ENCODE measurements around the gene VAV2. TPM values are rescaled to one million over a fixed set of nuclear protein-coding genes. Genes with fewer than 3 reads are reported as not detected.

VAV2 gene
- total RNA-seq, 1 donor from 2014 or later = 34.8 TPM

DNA sequence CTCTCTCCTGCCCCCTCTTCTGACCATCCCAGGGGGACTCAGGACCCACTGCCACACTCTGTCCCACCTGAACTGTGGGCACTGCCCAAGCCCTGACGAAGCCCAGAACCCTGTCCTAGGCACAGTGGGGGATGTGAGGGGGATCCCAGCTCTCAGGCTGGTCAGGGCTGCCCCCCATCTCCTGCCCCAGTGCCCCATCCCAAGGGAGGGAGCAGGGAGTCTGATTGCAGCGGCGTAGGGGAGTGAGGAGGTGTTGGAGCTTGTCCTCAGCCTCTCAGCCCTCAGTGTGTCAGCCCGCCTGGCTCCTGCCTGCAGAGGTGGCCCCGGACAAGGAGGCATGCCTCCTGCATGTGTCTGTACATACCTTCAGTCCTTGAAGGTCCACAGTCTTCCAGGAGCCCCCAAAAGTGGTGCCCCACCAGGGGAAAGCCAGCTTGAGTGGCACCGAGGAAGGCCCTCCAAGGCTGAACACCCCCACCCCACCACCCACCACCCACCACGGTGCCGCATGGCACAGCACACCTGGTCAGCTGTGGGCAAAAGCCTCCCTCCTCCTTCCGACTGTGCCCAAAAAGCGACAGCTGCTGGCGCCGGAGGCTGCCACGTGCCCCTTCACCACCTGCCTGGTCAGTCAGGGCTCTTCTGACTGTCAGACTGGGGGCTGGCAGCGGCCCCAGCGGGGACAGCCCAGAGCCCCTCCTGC lies 254.9 kb downstream of the VAV2 start:
- ATAC-seq = peak; percentile 26
- DNase-seq (ENCODE audit: low spot score) = peak; percentile 63

DNA sequence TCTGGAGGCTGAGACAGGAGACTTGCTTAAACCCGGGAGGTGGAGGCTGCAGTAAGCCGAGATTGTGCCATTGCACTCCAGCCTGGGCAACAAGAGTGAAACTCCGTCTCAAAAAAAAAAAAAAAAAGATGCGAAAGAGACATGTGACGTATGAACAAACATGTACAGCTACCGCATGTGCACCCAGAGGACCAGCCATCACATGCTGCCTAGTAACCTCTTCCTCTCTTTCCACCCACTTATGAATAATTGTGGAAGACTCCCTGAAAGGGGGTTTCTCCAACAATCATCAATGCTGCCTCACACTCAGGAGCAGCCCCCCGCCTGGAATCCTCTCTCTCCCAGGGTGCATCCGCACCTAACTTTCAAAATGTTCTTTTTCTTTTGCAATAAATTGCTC lies 256.2 kb downstream of the VAV2 start:
- DNase-seq (ENCODE audit: low spot score) (peak; percentile 18), ATAC-seq (no peak)

DNA sequence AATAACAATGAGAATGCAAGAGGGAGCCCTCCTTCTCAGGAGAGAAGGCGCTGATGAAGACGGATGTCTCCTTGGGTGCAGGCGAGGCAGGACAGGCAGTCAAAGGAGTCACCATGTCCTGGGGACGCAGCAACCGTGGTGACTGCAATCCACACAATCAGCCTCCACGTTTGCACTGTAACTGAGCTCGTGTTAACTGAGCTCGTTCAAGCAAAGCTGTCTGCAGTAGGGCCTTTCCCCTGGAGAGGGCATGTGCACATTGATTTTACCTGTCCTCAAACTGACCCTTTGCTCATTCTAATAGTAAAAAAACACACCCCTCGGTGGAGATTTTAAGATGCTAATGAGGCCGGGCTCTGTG lies 256.7 kb downstream of the VAV2 start:
- ATAC-seq (no peak), DNase-seq (ENCODE audit: low spot score) (peak; percentile 42)

DNA sequence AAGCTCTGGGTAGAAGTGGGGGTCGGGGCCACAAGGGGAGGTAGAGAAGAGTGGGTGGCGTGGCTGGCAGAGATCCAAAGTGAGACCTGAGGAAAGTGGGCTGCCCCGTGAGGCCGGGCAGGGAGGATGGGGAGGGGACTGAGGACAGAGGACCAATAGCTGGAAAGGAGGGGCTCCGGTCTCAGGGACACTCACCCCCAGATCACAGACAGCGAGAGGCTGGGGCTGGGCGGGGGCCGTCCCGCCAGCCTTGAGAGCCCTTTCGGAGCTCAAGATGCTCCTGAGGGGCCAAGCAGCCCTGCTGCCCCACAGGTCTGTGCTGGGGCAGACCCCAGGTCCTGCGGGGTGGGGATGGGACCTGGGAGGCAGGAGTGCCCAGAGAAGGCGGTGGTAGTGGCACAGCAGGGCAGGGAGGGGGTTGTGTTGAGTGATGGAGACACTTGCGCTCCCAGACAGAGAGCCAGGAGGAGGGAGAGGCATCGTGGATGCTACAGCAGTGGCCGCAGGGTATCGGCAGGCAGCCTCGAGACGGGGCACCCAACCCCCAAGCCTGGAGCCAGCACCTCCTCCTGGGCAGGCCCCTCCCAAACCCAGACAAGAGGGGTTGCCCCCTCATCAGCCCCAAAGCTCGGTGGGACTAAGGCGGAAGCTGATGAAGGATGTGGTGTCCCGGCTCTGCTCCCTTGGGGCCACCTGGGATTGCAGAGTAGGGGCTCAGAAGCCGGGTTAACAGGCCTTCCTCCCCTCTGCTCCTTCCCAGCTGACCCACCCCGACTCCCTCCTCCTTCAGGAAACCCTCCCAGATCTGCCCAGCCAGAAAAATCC lies 257.3 kb downstream of the VAV2 start:
- peak; percentile 47 for DNase-seq (ENCODE audit: low spot score)
- no peak for ATAC-seq

DNA sequence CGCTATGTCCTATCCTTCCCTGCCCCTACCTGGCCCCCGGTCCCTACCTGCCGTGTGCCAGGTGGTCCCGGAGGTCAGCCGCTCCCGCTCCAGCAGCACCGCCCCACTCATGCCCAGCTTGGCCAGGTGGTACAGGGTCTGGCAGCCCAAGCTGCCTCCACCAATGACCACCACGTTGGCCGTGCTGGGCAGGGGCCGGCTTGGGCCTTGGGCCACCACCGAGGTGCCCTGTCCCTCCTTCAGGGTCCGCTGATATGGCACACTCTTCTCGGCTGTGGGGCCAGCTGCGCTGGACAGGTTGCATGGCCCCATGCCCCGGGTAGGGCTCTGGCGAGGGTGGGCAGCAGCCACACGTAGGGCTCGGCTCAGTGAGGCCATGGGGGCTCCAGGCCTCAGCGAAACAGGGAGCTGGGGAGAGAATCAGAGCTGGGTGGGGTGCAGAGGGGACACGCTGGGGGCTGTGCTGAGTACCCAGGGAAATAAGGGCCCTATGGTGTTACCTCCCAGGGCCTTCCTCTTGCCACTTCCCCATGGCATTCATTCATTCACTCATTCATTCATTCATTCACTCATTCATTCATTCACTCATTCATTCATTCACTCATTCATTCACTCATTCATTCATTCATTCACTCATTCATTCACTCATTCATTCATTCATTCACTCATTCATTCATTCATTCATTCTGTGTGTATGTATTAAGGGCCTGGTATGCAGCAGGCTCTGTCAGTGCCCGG lies 258.2 kb downstream of the VAV2 start:
- ATAC-seq = no peak
- peak; percentile 46 for DNase-seq (ENCODE audit: low spot score)

DNA sequence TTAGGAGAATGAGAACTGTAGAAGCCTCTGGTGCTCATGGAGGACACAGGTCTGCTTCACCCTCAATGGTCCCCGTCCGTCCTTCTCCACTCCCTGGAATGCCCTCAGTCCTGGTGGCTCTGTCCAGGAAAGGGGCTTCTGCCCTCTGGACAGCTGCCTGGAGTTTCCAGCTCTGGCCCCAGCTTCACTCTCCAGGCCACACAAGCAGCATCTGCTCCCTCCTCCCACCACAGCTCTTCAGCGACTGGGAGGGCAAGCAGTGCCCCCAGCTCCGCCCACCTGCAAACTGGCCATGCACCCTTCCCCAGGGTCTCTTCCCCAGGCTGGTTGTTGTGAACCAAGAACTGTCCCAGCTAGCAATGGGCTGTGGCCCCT lies 258.7 kb downstream of the VAV2 start:
- ATAC-seq = no peak
- no peak for DNase-seq (ENCODE audit: low spot score)

DNA sequence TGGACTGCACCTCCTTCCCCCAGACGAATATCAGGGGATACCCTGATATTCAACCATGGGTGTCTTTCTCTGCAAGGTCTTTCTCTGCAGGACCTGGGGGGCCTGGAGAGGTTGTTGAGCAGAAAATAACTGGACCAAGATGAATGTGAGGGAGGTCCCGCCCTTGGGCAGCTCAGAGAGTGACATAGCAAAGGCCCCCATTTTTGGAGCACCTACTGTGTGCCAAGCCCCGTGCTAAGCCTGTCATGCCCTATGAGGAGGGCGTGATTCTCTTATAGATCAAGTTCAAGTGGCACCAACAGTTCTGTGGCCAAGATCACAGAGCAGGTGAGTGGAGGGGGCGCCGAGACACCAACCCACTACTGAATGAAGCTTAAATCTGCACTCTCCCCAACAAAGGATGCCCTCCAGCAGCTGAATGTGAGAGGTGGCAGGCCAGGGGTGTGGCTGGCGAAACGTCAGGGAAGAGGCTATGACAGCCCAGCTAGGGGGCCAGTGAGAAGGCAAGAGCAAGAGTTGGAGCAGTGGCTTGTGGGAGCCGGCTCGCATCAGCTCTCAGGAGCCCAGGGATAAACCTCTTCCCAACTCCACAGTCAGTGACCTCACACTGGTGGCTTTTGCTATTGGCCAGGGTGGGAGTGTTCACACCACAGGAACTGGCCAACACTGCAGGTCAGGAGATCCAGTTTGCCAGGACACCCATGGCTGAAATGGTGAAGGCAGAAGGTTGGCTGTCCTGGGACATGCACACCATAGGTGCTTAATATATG lies 259.3 kb downstream of the VAV2 start:
- DNase-seq (ENCODE audit: low spot score) = peak; percentile 41
- ATAC-seq = no peak

DNA sequence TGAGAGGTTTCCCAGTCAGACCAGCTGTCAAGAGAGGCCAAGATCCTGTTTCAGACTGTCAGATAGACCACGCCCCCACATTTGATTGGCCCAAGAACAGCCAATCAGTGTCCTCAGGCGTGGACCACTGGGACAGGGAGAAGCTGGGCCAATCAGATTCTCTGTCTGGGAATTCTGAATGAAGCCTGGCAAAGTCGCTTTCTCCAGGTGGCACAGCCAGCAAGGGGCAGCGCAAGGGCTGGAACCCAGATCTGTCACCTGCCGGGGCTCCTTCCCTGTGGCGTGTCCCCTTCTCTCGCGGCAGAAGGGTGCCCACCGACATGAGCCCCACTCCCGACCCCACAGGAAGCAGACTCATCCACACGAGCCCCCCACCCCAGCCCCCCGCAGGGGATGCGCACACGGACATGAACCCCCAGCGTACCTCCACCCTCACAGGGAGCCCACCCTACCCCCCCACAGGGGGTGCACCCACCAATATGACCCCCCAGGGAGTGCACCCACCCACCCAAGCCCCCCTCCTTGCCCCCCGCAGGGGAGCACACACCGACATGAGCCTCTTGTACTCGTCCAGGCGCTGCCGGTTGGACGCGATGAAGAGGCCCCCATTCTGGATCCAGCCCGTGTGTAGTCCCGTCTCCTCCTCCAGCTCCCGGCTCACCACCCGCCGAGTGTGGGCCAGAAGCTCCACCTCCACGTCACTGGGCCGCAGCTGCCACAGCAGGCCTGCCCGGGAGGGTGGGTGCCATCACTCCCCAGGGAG lies 260.1 kb downstream of the VAV2 start:
- ATAC-seq (peak; percentile 82), DNase-seq (ENCODE audit: low spot score) (peak; percentile 72)

DNA sequence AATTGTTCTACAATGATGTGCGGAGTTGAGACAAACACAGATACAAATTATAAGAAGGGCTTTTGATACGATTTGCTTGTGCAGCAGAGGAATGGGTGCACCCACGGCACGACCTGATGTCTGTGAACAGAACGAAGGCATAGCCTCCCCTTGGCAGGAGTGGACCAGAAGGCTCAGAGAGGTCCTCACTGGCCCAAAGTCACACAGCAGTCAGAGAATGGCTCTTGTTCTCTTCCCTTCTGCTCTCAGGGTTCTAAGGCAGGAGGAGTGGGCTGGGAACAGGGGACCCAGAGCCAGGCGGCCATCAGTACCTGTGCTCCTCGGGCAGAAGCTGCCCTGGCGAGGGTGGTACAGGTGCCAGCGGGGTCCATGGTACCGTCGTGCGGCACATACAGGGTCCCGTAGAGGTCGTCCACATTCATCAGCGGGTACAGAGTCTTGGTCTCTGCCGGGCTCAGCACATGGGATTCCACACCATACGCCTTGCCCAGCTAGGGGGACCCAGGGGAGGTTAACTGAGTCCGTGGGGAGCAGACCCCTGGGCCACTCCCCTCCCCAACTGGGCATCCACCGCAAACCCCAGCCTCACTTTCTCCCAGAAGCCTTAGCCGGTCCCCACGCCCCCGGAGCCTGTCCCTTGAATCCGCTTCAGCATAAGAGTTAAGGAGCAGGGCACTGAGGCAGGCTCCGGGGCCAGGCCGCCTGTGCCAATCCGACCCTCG lies 261.0 kb downstream of the VAV2 start:
- ATAC-seq = no peak
- peak; percentile 44 for DNase-seq (ENCODE audit: low spot score)

DNA sequence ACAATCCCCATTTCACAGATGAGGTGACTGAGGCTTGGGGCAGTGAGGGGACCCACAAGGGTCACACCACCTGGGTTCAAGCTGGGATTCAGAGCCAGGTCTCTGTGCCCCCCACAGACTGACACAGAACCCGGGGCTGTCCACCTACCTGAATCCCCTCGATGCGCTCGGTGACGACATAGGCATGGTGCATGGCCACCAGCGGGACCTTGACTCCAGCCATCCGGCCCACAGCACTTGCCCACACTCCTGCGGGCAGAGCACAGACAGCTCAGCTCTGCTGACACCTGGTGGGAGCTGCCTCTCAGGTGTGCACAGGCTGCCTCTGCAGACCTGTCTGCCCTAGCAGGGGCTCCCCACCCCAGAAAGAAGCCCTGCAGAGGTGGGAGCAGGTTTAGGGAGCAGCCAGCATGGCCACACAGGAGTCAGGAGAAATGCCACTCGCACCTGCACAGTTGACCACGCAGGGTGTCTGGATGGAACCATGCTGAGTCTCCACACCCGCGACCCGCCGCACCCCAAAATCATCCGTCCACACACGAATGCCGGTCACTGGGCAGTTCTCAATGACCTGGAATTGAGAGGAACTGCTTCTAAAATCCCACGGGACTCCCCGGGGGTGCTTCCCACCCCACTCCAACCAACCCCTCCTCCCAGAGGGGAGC lies 262.4 kb downstream of the VAV2 start:
- ATAC-seq = no peak
- peak; percentile 39 for DNase-seq (ENCODE audit: low spot score)

DNA sequence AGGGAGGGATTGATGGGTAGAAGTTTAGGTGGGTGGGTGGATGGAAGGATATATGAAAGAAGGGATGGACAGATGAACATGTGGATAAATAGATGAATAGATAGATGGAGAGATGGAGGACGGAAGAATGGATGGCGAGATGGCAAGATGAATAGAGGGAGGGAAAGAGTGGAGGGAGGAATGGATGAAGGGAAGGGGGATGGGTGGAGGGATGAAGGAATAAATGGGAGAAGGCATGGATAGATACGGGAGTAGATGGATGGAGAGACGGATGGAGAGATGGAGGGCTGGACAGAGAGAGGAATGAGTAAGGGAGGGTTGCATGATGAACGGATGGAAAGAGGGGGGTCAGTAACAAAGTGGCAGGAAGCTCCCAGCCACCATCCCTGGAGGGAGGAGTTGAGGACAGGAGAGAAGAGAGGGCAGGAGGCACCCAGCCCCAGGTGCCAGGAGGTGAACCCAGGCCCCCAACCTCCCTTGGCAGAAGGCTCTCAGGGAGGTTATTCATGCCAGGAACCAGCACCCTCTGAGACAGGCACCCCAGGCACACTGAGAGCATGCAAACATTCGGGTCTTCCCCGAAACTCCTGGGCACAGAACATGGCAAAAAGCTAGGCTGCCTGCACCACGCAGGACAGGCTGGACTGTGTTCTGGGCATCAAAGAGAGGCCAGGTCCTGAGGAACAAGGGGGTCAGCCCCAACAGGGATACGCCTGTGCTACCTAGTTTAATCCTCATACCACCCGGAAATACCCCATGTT lies 263.1 kb downstream of the VAV2 start:
- DNase-seq (ENCODE audit: low spot score) (no peak), ATAC-seq (no peak)

DNA sequence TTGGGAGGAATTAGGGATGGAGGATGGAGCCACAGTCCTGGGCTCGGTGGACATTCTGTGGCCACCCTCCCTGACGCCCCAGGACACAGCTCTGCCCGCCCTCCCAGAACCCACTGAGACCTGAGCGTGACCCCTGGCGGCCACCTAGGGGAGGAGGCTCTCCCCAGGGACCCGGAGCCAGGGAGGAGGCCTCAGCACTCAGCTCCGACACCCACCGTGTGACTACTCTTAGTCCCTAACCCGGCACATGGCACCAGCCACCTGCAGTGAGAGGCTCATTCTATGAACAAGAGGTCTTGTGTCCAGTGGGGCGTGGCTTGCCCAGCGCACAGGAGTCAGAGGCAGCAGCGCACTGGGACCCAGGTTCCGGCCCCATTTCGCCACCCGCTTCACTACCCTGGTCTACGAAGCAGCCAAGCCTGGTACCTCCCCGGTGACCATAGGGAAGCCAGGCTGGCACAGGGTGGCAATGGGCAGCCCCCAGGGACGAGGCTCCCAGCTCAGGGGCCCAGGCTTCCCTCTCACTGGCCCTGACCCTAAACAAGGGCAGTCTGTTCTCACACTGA lies 264.2 kb downstream of the VAV2 start:
- ATAC-seq = no peak
- no peak for DNase-seq (ENCODE audit: low spot score)

DNA sequence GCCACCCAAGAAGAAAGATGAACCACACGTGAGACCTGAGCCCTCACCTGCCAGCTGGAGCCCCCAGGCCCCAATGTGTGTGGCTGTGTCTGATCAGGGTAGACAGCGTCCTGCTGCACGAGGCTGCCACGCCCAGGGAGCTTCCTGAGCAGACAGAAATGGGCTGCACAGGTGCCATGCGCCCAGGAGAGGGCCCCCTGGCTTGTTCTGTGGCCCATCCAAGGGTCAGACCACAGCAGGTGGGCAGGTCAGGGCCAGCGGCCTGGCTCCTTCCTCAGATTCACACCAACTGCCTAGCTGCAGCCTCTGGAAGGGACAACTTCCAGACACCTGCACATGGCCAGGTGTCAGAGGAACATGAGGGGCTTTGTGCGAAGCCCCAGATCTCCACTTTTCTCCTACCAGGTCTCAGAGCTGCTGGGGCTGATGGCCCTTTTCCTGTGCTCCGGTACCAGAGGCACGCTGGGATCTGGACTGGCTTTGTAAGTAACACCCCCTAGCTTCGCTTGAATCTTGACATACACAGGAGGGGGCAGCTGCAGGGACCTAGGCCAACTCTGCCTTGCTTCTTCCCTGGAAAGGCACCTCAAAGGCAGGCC lies 264.7 kb downstream of the VAV2 start:
- DNase-seq (ENCODE audit: low spot score) (peak; percentile 44), ATAC-seq (peak; percentile 16)

DNA sequence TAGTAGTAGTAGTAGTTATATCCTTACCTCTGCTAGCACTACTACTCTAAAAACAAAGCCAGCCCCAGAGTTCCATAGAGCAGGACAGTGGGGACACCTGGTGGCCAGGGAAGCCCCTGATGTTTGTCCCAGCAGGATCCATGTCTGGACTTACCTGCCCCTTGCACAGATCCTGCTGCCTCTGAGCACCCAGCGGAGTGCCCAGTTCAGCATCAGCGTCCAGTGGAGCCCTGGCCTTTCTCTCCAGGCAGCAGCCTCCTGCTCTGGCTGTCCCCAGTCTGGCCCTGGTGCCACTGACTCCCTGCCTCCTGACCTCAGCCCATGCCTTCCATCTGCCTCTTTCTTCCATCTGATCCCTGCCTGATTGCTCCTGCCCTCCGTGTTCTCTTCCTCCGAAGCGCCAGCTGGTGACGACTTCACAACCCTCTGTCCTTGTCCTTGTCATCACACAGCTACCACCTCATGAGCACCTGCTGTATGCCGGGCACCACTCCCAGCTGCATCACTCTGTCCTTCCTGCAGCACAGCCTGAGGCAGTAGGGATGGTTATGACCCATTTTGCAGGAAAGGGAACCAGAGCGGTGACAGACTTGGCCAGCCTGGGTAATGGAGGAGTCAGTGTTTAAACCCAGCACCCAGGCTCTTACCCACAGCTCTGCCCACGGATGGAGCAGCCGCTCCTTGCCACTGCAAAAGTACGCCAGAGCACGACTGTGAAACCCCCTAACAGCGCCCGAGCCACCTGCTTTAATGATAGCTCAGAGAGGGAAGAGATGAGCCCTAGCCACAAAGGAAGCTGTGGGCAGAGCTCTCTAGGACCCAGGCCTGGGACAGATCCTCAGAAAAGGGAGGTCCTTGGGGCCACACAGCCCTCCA lies 265.5 kb downstream of the VAV2 start:
- peak; percentile 58 for DNase-seq (ENCODE audit: low spot score)
- peak; percentile 77 for ATAC-seq

DNA sequence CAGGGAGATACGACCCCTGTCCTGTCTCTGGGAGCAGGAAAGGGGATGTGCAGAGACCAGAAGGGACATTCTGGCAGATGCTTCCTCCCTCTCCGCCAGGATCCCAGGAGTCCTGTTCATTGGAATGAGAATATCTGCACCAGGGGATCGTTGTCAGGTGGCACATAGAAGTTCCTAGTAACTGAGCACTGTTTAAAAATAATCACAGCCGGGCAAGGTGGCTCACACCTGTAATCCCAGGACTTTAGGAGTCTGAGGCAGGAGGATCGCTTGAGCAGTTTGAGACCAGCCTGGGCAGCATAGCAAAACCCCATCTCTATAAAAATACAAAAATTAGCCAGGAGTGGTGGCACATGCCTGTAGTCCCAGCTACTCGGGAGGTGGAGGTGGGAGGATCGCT lies 266.2 kb downstream of the VAV2 start:
- DNase-seq (ENCODE audit: low spot score) = no peak

DNA sequence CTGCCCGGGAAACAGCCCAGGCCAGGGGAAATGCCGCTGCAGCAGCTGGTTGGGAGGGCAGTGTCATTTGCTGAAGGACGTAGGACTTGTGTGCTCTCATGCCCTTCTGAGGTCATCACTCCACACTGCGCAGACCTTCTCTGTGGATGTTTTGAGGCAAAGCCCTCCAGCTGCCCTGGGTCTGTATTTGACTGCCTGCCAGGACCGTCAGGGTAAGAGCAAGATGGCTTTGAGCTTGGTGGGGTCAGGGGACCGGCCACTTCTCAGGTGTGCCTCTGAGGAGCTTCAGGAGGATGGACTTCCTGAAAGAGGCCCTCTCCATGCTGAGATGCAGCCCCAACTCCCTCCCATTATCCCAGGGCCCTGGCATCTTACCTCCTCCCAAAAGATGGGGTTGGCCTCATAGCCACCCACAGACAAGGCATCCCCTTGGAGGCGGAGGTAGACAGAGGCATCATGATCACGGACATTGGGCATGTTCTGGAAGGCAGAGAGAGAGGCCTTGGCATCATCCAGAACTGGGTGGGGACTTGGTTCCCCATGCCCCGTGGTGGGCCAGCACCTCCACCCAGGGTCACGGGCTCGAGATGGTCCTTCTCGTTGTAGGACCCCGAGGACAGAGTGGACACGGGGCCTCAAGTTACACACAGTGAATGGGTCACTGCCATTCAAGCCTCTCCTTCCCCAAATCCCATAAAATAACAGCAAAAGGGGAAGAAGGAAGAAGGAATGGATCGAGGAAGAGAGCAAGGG lies 273.4 kb downstream of the VAV2 start:
- DNase-seq (ENCODE audit: low spot score) (no peak), ATAC-seq (no peak)

More for the DNA sequence above, 266.2 kb downstream of the VAV2 start:
- no peak for ATAC-seq

Measured in left lobe of liver (tissue), 2 donors.